Loucy (cell line): ENCODE results near the gene CIITA.

Experiments used
- EZH2phosphoT487 ChIP-seq: fragments of 200-600 bp; IDR thresholded peaks from 2 replicates; pipeline ENCODE4 v1.6.1; 2018; ENCODE audit warnings: antibody characterized with exemption, mild to moderate bottlenecking, moderate library complexity, borderline replicate concordance
- TF ChIP-seq, protein P1 (sequence below): fragments of 200-600 bp; sonication (generic); conservative IDR thresholded peaks from 2 replicates; pipeline ENCODE4 v1.5.1; 2014; ENCODE audit warnings: mild to moderate bottlenecking, antibody characterized with exemption, low read length

DNA sequence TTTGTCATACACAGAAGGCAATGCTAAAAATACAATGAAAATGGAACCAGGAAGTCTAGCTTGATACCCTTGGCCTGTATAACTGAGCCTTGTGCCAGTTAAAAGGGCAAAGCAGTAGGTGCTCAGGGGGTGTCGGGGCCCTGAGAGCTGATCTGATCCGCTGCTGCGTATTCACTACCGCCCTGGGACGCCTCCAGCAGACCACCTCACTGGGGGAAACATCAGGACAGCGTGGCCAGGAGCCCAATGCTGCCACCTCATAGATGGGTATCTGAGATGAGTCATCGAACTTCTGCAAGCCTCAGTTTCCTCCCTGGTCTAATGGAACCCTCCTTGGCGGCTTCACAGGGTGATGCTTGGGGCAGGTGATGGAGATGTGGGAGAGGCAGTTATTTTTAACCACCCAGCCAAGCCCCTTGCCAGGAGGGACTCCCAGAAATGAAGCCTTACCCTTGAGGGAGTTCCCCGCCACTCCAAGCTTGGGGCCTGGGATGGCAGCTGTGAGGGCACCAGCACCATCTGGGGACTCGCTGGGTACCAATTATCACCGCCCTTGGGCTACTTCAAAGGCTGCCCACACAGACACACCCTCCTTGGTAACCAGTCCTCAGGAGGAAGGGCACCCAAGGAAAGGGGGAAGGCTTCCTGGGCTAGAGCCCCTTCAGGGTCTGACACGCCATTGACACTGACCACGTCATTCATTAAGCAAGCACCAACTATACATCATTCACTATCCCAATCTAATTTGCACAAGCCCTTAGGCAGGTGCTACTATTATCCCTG is 57.5 kb downstream of the CIITA start:
- TF ChIP-seq, protein P1, sequence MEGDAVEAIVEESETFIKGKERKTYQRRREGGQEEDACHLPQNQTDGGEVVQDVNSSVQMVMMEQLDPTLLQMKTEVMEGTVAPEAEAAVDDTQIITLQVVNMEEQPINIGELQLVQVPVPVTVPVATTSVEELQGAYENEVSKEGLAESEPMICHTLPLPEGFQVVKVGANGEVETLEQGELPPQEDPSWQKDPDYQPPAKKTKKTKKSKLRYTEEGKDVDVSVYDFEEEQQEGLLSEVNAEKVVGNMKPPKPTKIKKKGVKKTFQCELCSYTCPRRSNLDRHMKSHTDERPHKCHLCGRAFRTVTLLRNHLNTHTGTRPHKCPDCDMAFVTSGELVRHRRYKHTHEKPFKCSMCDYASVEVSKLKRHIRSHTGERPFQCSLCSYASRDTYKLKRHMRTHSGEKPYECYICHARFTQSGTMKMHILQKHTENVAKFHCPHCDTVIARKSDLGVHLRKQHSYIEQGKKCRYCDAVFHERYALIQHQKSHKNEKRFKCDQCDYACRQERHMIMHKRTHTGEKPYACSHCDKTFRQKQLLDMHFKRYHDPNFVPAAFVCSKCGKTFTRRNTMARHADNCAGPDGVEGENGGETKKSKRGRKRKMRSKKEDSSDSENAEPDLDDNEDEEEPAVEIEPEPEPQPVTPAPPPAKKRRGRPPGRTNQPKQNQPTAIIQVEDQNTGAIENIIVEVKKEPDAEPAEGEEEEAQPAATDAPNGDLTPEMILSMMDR = no peak
- TF ChIP-seq EZH2phosphoT487 = no peak
